Keratinocyte (primary cell): ENCODE measurements around the gene GPR176. TPM values are rescaled to one million over a fixed set of nuclear protein-coding genes. Genes with fewer than 3 reads are reported as not detected.

Source experiments
- DNase-seq: peaks from one replicate; pipeline ENCODE4 v3.0.0-alpha.2; 2011; ENCODE audit warnings: low read depth, missing footprints, low spot score
- FAIRE-seq: peaks from 2 replicates; lab custom pipeline; 2011; peaks lifted over from hg19 to GRCh38; lab: Jason Lieb, UNC
- H2AFZ ChIP-seq: 2 replicates; pipeline ENCODE4 v1.6.0; 2012; ENCODE audit warnings: low read length, control low read depth, inconsistent platforms; ENCODE audit not compliant: control insufficient read depth
- H3K27ac ChIP-seq: 2 replicates; pipeline ENCODE4 v1.5.1; 2011; ENCODE audit warnings: low read length; ENCODE audit not compliant: control insufficient read depth, insufficient read depth
- H3K27me3 ChIP-seq: 3 replicates; pipeline ENCODE4 v1.6.0; 2011; ENCODE audit warnings: low read length; ENCODE audit not compliant: control insufficient read depth, insufficient read depth; ENCODE audit errors: extremely low read depth
- H3K36me3 ChIP-seq, 2 experiments: 2 replicates in 1 of 2; 3 replicates in 1 of 2; pipeline ENCODE4 v1.5.1; 2011; ENCODE audit warnings: low read length in 2 of 2, mild to moderate bottlenecking in 1 of 2; ENCODE audit not compliant: control insufficient read depth in 2 of 2, insufficient read depth in 2 of 2; ENCODE audit errors: extremely low read depth in 1 of 2
- H3K4me1 ChIP-seq: 3 replicates; pipeline ENCODE4 v1.5.1; 2011; ENCODE audit warnings: low read length; ENCODE audit not compliant: control insufficient read depth, insufficient read depth; ENCODE audit errors: extremely low read depth
- H3K4me2 ChIP-seq: 3 replicates; pipeline ENCODE4 v1.6.0; 2011; ENCODE audit warnings: low read depth, low read length; ENCODE audit not compliant: control insufficient read depth, insufficient read depth; ENCODE audit errors: extremely low read depth
- H3K4me3 ChIP-seq, 3 experiments: fragments of 200-600 bp in 1 of 3; sonication (generic) in 1 of 3; 2 replicates in 2 of 3; 3 replicates in 1 of 3; pipeline ENCODE4 v1.5.1; 2011 to 2016; ENCODE audit warnings: low read length in 3 of 3, mild to moderate bottlenecking in 3 of 3, control low read depth in 2 of 3, inconsistent platforms in 1 of 3, low read depth in 1 of 3, mixed read lengths in 1 of 3, mixed run types in 1 of 3, moderate library complexity in 1 of 3; ENCODE audit not compliant: control insufficient read depth in 2 of 3, insufficient read depth in 2 of 3; ENCODE audit errors: extremely low read depth in 1 of 3
- H3K79me2 ChIP-seq: 2 replicates; pipeline ENCODE4 v1.6.0; 2012; ENCODE audit warnings: low read length; ENCODE audit not compliant: control insufficient read depth, insufficient read depth
- H3K9ac ChIP-seq: 3 replicates; pipeline ENCODE4 v1.6.0; 2011; ENCODE audit warnings: low read length; ENCODE audit not compliant: control insufficient read depth, insufficient read depth; ENCODE audit errors: extremely low read depth
- H3K9me1 ChIP-seq: 3 replicates; pipeline ENCODE4 v1.6.0; 2011; ENCODE audit warnings: low read length; ENCODE audit not compliant: control insufficient read depth, insufficient read depth; ENCODE audit errors: extremely low read depth
- H3K9me3 ChIP-seq: 2 replicates; pipeline ENCODE4 v1.5.1; 2012; ENCODE audit warnings: low read depth, low read length; ENCODE audit not compliant: control insufficient read depth
- H4K20me1 ChIP-seq: 3 replicates; pipeline ENCODE4 v1.6.0; 2011; ENCODE audit warnings: low read length; ENCODE audit not compliant: control insufficient read depth, insufficient read depth; ENCODE audit errors: extremely low read depth
- EZH2 ChIP-seq: IDR thresholded peaks from one replicate; pipeline ENCODE4 v1.6.1; 2012; ENCODE audit warnings: inconsistent platforms, mild to moderate bottlenecking, low read length, moderate library complexity
- dilution Hi-C: fragments of 300-500 bp; cut with MboI; formaldehyde crosslinking; loops from one replicate; pipeline ENCODE4 v1.7.0; 2020; ENCODE audit warnings: low sequenced_read_pairs; ENCODE audit not compliant: extremely low pct_ligation_motif_present
- polyA plus RNA-seq, 5 experiments: library from polyadenylated mRNA; depleted of rRNA in 3 of 5; stranded (reverse) in 3 of 5; stranded (forward) in 1 of 5; unstranded in 1 of 5; fragments of >200 nt; gene quantifications; 1 replicate in 1 of 5; 2 replicates in 3 of 5; 3 replicates in 1 of 5; pipeline versions ENCODE4 v1.2.1 to v1.2.3, GENCODE V29; 2011 to 2012; ENCODE audit warnings: missing spikeins in 2 of 5, low read depth in 1 of 5, low replicate concordance in 1 of 5
- TF ChIP-seq, protein P1 (sequence below), 3 experiments: IDR thresholded peaks in 1 of 3; conservative IDR thresholded peaks in 1 of 3; optimal IDR thresholded peaks in 1 of 3; 2 replicates in 2 of 3; 3 replicates in 1 of 3; pipeline versions ENCODE3 to v1.5.1; 2011; ENCODE audit warnings: low read length in 3 of 3, mild to moderate bottlenecking in 3 of 3, moderate library complexity in 2 of 3, control low read depth in 1 of 3, inconsistent platforms in 1 of 3; ENCODE audit not compliant: insufficient read depth in 2 of 3; ENCODE audit errors: extremely low read depth in 1 of 3

Gene GPR176
- polyA plus RNA-seq, 1 donor (not counting 4 experiments of a cell fraction or from before 2014, with no cell fraction given): 12.5 TPM

DNA sequence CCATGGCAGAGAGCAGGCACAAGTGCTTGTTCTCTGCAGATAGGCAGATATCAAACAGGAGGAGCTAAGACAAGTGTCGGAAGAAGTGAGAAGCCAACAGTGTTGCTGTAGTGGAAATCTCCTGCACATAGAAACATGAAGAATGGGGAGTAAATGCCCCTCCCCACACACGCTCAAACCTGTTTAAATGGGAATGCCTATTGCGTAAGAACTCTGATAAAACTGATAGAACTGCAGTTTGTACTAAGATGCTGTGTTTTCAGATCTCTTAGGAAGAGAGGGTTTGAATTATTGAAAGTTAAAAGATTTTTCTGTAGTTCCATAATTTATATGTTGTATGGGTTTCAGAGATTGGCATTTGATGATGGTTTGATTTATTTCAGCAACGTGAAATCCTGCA is 33.5 kb upstream of the GPR176 start:
- Histone ChIP-seq H3K36me3 (peaks cover 21 to 46% of the 10 kb centered on the region in 2 experiments), H3K4me3 (no peak overlapping the region), H3K4me2 (no peak overlapping the region), H2AFZ (no peak overlapping the region), H3K9me3 (no peaks in the 10 kb centered on the region), H3K9me1 (peaks cover 5% of the 10 kb centered on the region), H4K20me1 (no peaks in the 10 kb centered on the region), H3K27ac (no peak overlapping the region), H3K4me1 (peaks cover 8% of the 10 kb centered on the region), H3K9ac (no peak overlapping the region), H3K79me2 (peaks cover 7% of the 10 kb centered on the region), H3K27me3 (no peaks in the 10 kb centered on the region)
- dilution Hi-C loops: no loop called here
- FAIRE-seq (peak; percentile 73), DNase-seq (no peak)
- TF ChIP-seq EZH2: no peak
- TF ChIP-seq, protein P1, sequence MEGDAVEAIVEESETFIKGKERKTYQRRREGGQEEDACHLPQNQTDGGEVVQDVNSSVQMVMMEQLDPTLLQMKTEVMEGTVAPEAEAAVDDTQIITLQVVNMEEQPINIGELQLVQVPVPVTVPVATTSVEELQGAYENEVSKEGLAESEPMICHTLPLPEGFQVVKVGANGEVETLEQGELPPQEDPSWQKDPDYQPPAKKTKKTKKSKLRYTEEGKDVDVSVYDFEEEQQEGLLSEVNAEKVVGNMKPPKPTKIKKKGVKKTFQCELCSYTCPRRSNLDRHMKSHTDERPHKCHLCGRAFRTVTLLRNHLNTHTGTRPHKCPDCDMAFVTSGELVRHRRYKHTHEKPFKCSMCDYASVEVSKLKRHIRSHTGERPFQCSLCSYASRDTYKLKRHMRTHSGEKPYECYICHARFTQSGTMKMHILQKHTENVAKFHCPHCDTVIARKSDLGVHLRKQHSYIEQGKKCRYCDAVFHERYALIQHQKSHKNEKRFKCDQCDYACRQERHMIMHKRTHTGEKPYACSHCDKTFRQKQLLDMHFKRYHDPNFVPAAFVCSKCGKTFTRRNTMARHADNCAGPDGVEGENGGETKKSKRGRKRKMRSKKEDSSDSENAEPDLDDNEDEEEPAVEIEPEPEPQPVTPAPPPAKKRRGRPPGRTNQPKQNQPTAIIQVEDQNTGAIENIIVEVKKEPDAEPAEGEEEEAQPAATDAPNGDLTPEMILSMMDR (optimal IDR thresholded peaks at IDR 0.05 in 1 of 3, IDR thresholded peaks at IDR 0.05 in 1 of 3, conservative IDR thresholded peaks at IDR 0.05 in 1 of 3; ENCODE audit: extremely low read depth in 1 of 3, insufficient read depth in 2 of 3, low read length in 3 of 3): no peak

DNA sequence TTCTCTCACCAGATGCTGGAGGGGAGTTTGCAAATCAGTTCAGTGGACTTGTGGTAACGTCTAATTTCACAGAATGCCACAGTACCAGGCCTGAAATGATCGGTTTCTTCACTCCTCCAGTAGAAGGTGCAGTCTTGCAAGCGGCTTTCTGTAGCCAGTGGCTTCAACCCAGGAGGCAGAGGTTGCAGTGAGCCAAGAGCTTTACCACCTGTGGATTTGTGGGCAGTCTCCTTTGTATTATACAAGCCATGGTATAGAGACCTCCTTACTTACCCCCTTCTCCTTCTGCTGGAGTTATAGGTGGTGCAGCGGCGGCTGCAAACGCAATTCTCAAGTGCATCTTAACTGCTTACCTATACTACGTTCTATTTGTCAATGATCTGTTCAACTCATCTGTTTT is 31.5 kb upstream of the GPR176 start:
- FAIRE-seq (no peak), DNase-seq (no peak)
- no peaks in the 10 kb centered on the region for H3K9me3 ChIP-seq
- H4K20me1 ChIP-seq: no peaks in the 10 kb centered on the region
- peaks cover 2% of the 10 kb centered on the region for H3K79me2 ChIP-seq
- H3K9me1 ChIP-seq: no peaks in the 10 kb centered on the region
- H3K4me3 ChIP-seq: no peak overlapping the region
- peaks cover 8% of the 10 kb centered on the region for H3K4me1 ChIP-seq
- dilution Hi-C loops: no loop called here
- no peaks in the 10 kb centered on the region for H3K27me3 ChIP-seq
- peaks cover 21 to 37% of the 10 kb centered on the region in 2 experiments for H3K36me3 ChIP-seq
- TF ChIP-seq EZH2: no peak
- TF ChIP-seq, protein P1 (optimal IDR thresholded peaks at IDR 0.05 in 1 of 3, IDR thresholded peaks at IDR 0.05 in 1 of 3, conservative IDR thresholded peaks at IDR 0.05 in 1 of 3; ENCODE audit: extremely low read depth in 1 of 3, insufficient read depth in 2 of 3, low read length in 3 of 3): no peak
- H3K9ac ChIP-seq: no peak overlapping the region
- no peak overlapping the region for H3K27ac ChIP-seq
- H3K4me2 ChIP-seq: no peak overlapping the region
- H2AFZ ChIP-seq: no peak overlapping the region
